ENCODE data around the gene ECHDC3. TPM values are rescaled to one million over a fixed set of nuclear protein-coding genes. Genes with fewer than 3 reads are reported as not detected.

The ECHDC3 gene
- total and polyA plus RNA-seq, 2 of the 8 experiments (the other 6 are each of a cell fraction or from before 2014, with no cell fraction given) = 15.6 to 19.9 TPM

GRCh38 chr10:11713186-11713743 lies 28.9 kb upstream of the ECHDC3 start:
- Histone ChIP-seq H3K23ac (ENCODE audit: insufficient read length) (no peak overlapping the region), H4K8ac (ENCODE audit: extremely low read depth, insufficient read depth, low read length) (no peak overlapping the region; the same call in 1 of the 2 replicates), H4K5ac (ENCODE audit: insufficient read length, low read depth, low read length) (no peak overlapping the region), H3K4me1 (replicated peaks in 1 of 4; ENCODE audit: control insufficient read depth in 3 of 4, insufficient read depth in 4 of 4, low read length in 3 of 4) (no peaks in the 10 kb centered on the region), H2BK12ac (ENCODE audit: low read depth, low read length) (no peak overlapping the region), H3K79me2 (ENCODE audit: control insufficient read depth in 1 of 2, insufficient read depth in 2 of 2, low read length in 2 of 2) (no peaks in the 10 kb centered on the region), H4K91ac (replicated peaks; ENCODE audit: insufficient read length, low read length) (no peak overlapping the region), H3K18ac (ENCODE audit: extremely low read depth, low read length) (no peak overlapping the region), H3K9me3 (ENCODE audit: insufficient read depth in 2 of 2, low read depth in 1 of 2, low read length in 1 of 2) (no peaks in the 10 kb centered on the region), H3K23me2 (ENCODE audit: low read depth, low read length) (no peaks in the 10 kb centered on the region), H2BK20ac (ENCODE audit: low read length) (no peak overlapping the region), H3K4me3 (ENCODE audit: extremely low read depth in 1 of 4, insufficient read depth in 2 of 4, low read depth in 3 of 4, low read length in 4 of 4) (no peak overlapping the region), H3K27ac (ENCODE audit: low read depth, low read length) (no peak overlapping the region), H3K9ac (replicated peaks in 1 of 4; ENCODE audit: extremely low read depth in 1 of 4, low read depth in 3 of 4, low read length in 3 of 4) (no peak overlapping the region), H3K14ac (ENCODE audit: insufficient read length) (no peak overlapping the region), H3K4me2 (ENCODE audit: insufficient read depth in 1 of 2, low read depth in 2 of 2, low read length in 2 of 2) (no peak overlapping the region), H2BK15ac (ENCODE audit: low read length) (no peak overlapping the region), H3K36me3 (ENCODE audit: control insufficient read depth in 2 of 4, insufficient read depth in 4 of 4, low read length in 3 of 4) (no peaks in the 10 kb centered on the region), H3K56ac (replicated peaks; ENCODE audit: insufficient read length, low read depth, low read length) (no peak overlapping the region), H4K20me1 (replicated peaks in 1 of 2; ENCODE audit: control insufficient read depth in 1 of 2, insufficient read depth in 2 of 2, low read length in 2 of 2) (no peaks in the 10 kb centered on the region), H3K27me3 (replicated peaks in 1 of 4; ENCODE audit: control insufficient read depth in 3 of 4, extremely low read depth in 1 of 4, insufficient read depth in 3 of 4, low read length in 3 of 4) (no peaks in the 10 kb centered on the region), H2BK120ac (replicated peaks; ENCODE audit: low read depth, low read length) (no peak overlapping the region), H2AK5ac (ENCODE audit: low read depth, low read length) (no peak overlapping the region), H3K79me1 (ENCODE audit: low read depth, low read length) (no peaks in the 10 kb centered on the region), H2AFZ (ENCODE audit: low read length) (no peak overlapping the region), H2BK5ac (ENCODE audit: low read depth, low read length) (no peak overlapping the region), H3K4ac (replicated peaks; ENCODE audit: insufficient read length, low read depth, low read length) (no peak overlapping the region)
- POLR2A ChIA-PET (ENCODE audit: partially characterized antibody) = no interaction called here
- FAIRE-seq (no peak), DNase-seq (ENCODE audit: low read depth in 1 of 2, low spot score in 2 of 2) (no peak)
- CTCF ChIA-PET (ENCODE audit: partially characterized antibody) = interaction anchor here (1.4 kb wide), 1 partner anchor 12 kb away, joined by 4 read pairs; no protein-coding TSS in a partner anchor
- WGBS, 2 experiments (ENCODE audit: extremely low coverage in 1 of 2, insufficient coverage in 1 of 2, insufficient read length in 1 of 2, insufficient replicate concordance in 2 of 2, low coverage in 1 of 2, low lambda C conversion rate in 2 of 2, missing lambda C conversion rate in 1 of 2) = 87% methylated on average over 15 of the region's 15 CpGs; no CpG with 5 or more reads in 1 of the 2 experiments
- TF ChIP-seq SIX5 (IDR thresholded peaks at IDR 0.05; ENCODE audit: low read depth, low read length) (no peak), EP300 (IDR thresholded peaks at IDR 0.05; ENCODE audit: borderline replicate concordance in 1 of 2, low read depth in 2 of 2, low read length in 2 of 2) (no peak), POU5F1 (IDR thresholded peaks at IDR 0.05; ENCODE audit: low read depth, low read length) (no peak), BACH1 (IDR thresholded peaks at IDR 0.05; ENCODE audit: low read length) (no peak), TCF12 (IDR thresholded peaks at IDR 0.05; ENCODE audit: low read depth, low read length) (no peak)

All from H1 (cell line).